ENCODE results near the gene CHN1. TPM values are rescaled to one million over a fixed set of nuclear protein-coding genes. Genes with fewer than 3 reads are reported as not detected.

CHN1 gene
- total RNA-seq, 1 donor from 2014 or later: 9.2 TPM

DNA sequence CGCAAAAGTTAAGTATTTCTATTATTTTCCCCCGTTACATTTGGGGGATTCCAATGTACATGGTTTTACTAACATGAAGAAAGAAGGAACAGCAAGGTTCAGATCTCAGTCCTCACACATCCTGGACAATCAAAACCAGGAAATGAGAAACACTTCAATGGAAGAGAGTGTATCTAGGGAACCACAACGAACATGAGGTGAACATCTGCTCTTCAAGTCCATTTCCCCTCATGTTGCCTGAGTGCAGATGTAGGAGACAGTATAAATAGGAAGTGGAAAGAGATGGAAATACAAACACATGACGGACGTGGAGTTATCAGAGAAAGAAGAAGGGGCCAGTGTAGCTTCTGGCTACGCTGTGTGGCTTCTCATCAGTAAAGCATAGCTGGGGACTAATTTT, 52.6 kb downstream of the CHN1 start:
- intact Hi-C loops (cut with DNase I): no loop called here
- DNase-seq (no peak), ATAC-seq (ENCODE audit: poor library complexity) (no peak)

DNA sequence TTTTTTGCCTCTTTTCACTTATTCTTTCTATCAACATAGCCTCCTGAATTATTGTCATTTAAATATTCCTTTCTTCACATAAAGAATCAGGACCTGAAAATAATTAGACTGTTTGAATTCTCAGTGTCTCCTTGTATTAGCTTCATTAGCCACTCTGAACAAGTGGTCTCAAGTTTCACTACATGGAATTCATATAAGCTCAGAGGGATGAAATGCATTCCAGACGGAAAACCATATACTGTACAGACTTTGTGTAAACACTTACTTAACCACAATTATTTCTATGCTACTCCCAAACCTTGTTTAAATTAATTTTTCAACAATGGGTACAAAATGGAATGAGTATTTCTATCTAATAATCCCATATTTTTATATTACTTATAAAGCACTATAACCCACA, 53.4 kb downstream of the CHN1 start:
- no peak for DNase-seq
- no peak for ATAC-seq (ENCODE audit: poor library complexity)
- intact Hi-C loops (cut with DNase I): no loop called here

DNA sequence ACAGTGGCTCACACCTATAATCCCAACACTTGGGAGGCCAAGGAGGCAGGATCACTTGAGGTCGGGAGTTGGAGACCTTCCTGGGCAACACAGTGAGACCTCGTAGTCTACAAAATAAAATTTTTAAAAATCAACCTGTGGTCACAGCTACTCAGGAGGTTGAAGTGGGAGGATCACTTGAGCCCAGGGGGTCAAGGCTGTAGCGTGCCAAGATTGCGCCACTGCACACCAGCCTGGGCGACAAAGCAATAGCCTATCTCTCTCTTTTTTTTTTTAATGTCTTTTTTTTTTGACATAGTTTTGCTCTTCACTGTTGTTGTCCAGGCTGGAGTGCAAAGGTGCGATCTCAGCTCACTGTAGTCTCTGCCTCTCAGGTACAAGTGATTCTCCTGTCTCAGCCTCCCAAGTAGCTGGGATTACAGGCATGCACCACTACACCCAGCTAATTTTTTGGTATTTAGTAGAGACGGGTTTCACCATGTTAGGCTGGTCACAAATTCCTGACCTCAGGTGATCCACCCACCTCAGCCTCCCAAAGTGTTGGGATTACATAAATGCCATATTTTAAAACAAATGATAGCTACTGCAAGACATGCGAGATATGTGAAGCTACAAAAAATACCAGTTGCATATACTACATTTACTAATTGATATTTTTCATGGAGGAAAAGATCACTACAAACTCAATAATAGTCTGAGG, 55.0 kb downstream of the CHN1 start:
- intact Hi-C loops (cut with DNase I): no loop called here
- ATAC-seq (ENCODE audit: poor library complexity): no peak
- no peak for DNase-seq

DNA sequence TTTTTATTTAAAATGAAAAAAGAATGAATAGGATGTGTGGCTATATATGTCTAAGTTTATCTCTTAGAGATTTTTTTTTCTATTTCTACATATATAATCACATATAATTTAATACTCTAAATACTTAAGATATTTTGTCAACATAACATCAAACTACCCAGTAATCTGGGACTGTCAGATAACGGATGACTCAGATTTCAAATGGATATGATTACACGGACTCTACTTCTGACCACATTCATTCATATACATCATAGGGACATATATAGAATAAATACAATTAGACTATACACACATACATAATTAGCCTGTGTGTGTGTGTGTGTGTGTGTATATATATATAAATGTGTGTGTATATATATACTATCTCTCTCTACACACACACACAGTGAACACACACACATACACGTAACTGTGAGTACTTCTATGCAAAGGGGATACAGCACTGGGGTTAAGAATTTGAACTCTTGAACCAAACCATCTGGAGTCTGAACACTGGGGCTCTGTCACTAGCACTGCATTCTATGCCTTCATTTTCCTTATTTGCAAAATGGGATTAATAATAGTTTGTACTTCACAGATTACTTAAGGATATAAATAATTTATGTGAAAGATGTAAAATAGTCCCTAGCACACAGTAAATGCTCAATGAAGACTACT, 59.5 kb downstream of the CHN1 start:
- no peak for DNase-seq
- ATAC-seq (ENCODE audit: poor library complexity): no peak
- intact Hi-C loops (cut with DNase I): no loop called here

DNA sequence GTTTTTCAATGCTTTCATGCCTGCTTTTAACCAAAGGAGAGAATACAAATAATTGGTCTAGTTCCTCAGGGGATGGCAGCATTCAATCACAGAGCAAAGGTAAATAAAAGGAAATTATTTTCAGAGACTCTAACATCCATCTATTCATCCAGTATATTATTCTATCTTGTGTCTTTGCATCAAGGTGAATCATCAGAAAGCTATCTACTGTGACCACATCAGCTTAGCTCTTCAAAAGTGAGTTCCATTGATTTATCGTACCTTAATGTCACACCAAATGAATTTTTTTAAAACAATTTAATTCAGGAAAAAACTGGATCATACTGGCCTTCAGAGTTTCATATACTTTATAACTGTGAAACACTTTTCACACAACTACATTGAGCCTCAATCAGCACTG, 66.1 kb downstream of the CHN1 start:
- DNase-seq (no peak), ATAC-seq (ENCODE audit: poor library complexity) (no peak)
- intact Hi-C loops (cut with DNase I): no loop called here

DNA sequence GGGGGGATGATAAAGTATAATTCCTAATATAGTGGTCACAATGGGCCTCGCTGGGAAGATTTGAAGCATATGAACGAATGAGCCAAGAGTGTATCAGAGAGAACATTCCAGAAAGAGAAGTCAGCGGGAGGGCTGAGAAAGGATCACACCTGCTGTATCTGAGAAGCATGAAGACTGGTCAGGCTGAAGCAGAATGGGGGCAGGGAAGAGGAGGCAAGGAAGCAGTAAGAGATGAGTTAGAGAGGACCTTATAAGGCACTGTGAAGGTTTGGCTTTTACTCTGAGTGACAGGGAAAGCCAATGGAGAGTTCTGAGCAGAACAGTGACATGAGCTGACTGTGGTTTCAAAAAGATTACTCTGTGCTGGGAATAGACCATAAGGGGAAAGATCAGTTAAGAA, 73.5 kb downstream of the CHN1 start:
- intact Hi-C loops (cut with DNase I): no loop called here
- ATAC-seq (ENCODE audit: poor library complexity): no peak
- DNase-seq: no peak

DNA sequence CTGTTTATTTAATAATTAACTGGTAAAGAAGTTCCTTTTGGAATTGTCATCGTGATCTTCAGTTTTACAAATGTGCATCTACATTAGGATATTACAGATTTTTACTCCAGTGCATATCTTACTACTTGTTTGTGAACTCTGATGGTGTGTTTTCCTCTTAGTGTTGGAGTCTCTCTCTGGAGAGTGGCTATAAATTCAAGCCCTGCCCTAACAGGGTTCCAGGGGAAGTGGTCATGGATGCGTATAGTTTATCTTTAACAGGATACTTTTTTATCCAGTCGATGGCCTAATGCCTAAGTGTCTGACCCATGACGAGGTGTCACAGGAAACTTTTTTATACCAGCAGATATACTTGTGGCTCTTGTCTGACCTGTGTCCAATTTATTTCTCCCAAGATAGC, 75.4 kb downstream of the CHN1 start:
- intact Hi-C loops (cut with DNase I): no loop called here
- ATAC-seq (ENCODE audit: poor library complexity): no peak
- no peak for DNase-seq

DNA sequence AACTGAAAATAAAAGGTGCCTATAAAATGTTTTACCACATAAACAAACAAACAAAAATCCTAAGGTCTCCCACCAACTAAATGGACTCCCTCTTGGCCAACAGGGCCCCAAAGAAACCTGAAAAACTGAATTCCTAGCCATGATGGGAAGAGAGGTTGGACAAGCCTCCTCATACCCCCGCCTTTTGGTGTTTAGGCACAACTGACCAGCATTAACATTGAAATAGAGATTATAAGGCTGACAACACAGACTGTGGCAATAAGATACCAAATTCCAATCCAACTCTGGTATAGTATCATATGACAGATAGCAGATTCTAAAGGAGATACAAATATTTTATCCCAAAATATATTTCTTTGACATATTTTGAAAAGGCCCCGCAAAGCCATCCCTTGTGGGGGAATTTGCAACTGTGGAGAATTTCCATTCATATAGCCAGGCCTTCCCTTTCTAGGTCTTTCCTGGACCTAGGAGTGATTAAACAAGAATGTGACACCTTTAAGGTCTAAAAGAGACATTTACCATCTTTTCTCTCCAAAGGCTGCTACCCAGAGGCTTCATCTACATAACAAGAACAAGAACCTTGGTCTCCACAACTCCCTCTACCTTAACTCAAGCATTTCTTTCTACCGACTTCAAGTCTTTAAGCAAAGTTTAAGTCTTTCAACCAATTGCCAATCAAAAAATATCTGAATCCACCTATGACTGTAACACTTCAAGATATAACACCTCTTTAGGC, 80.0 kb downstream of the CHN1 start:
- intact Hi-C loops (cut with DNase I): no loop called here
- DNase-seq (no peak), ATAC-seq (ENCODE audit: poor library complexity) (no peak)

DNA sequence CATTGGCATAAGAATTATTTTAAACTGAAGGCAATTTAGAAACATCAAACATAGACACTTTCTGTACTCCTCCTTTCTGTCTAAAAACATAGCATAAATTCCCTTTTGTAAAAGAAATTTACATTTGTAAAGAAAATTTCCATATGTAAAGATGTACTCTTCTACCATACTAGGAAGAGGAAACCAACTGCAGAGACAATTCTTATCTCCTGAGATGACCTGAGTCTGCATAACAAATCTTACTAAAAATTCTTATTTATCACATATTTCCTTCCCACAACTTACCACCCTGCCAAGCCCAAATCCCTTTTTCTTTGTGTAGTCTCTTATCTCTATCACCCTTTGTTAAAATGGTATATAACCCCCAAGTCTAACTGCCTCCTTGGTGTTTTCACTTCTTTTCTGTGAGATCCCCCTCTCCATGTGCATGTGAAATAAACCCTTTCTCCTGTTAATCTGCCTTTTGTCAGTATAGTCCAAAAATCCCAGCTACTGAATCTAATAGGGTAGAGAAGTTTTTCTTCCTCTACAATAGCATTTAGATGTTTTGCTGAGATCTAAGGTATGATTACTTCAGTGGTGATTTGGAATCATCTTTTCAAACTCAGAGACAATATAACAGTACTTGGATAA, 81.0 kb downstream of the CHN1 start:
- no peak for DNase-seq
- intact Hi-C loops (cut with DNase I): no loop called here
- no peak for ATAC-seq (ENCODE audit: poor library complexity)

DNA sequence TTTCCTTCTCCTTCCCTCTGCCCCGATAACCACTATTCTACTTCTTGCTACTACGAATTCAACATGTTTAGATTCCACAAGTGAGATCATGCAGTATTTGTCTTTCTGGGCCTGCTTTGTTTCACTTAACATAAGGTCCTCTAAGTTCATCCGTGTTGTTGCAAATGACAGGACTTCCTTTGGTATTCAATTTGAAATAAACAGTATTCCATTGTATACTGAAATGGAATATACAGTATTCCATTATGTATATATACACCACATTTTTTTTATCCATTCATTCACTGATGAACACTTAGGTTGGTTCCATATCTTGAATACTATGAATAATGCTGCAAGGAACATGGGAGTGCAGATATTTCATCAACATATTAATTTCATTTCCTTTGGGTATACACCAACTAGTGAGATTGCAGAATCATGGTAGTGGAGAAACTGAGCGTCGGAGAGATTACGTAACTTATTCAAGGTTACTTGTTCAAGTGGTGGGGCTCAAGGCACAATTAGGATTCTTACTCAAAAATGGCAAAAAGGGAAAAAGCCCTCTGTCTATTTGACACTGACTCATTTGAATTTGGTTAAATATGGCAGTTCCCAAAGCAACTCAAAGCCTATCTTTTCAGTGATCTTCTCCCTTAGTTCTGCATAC, 85.1 kb downstream of the CHN1 start:
- DNase-seq: no peak
- intact Hi-C loops (cut with DNase I): no loop called here
- ATAC-seq (ENCODE audit: poor library complexity): no peak

DNA sequence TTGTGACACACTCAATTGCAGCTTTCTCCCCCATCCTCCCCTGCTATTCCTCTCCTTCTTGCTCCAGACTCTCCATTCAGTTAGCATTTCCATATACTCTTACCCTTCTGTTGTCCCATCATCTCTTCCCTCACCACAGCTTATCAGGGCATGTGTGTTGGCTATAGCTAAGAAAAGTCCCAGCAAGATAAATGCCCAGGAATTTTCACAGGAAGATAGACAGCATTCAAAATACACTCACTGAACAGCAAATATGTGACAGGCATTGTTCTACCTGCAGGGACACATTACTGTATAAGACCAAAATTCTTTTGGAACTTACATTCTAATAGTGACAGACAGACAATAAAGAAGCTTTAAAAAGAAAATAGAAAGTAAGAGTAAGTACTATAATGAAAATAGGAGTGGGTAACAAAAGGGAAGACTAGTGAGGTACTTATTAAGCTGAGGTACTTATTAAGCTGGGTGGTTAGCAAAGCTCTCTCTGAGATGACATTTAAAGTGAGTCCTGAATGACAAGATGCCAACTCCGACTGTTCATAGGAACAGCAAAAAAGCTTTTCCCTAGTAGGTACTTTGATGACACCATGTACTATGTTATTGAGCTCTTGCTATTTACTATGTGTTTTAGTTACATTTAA, 86.2 kb downstream of the CHN1 start:
- ATAC-seq (ENCODE audit: poor library complexity) (no peak), DNase-seq (no peak)
- intact Hi-C loops (cut with DNase I): no loop called here

DNA sequence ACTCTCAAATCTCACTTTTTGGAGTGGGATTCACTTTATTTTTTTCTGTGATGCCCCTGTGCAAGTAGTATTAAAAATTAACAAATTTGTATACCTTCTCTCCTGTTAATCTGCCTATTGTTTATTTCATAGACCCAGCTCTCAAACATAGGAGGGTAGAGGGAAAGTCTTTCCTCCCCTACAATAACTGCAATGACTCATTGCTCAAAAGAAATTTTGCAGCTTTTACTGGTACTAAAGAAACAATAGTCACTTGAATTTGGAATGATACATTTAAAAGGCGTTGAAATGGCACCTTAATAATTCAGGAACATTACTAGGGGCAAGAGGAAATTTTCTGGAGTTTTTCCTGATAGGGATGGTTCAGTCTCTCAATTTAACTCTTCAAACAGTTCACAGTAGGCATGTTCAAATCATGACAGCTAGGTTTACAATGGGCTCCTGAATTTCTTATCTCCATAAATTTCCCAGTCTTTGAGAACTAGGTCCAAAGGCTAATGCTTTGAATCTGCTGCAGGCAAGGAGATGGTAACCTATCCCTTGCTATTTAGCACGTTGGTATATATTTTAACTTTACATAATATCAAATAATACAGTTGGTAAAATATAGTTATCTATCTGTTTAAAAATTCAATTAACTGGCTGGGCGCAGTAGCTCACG, 88.8 kb downstream of the CHN1 start:
- ATAC-seq (ENCODE audit: poor library complexity) (no peak), DNase-seq (no peak)
- intact Hi-C loops (cut with DNase I): no loop called here

DNA sequence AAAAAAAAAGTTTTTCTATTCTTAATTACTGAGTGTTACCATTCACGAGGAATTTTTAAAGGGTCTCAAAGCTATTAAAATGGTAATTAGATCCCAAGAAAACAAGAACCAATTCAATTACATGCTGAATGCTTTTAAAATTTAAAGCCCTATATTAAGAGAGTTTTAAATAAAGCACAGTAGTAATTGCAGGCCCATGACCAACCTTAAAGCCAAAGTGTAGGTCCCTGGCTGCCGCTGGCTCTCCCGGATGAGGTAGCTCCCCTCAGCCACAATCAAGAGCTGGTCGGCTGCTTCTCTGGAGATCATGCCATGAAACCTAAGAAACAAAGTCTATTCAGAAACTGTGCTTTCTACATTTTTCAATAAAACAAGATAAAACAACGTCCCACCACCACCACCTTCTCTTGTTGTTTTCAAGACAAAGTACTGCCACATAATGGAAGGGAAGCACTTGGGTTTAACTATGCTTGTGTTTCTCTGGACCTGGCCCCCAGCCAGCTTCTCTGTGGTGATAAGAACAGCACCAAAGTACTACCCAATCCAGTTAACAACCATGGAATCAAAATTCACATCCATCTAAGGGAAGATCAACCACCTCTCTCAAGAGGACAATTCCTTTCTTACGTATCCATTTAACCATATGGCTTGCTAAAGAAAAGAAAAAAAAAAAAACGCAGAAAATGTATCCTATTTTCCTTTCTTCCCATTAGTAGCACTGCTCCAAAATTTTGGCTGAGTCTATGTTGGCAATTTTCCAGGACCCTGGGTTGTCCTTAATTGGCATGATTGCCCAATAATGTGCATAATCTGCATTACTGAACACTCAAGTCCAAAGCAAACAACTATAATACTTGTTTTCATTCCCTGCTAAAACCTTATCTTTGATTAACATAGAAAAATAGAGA, 90.1 kb downstream of the CHN1 start:
- intact Hi-C loops (cut with DNase I): no loop called here
- ATAC-seq (ENCODE audit: poor library complexity) (no peak), DNase-seq (peak; percentile 73)

DNA sequence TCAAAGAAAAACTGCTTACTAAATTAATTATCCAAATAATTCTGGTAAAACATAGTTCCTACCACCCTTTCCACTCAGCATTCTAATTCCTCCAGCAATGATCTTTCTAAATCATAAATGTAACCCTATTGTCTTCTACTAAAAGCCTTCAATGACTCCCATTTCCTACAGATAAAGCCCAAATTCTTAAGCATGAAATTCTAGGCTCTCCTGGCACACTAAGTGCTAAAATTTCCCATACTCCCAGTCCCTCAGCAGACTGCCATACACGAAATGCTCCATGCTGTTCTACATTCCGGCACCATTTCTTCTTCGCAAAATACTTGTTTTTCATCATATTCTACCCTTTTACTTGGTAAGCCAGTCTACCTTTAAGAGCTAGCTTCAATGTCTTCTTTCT, 96.9 kb downstream of the CHN1 start:
- DNase-seq (no peak), ATAC-seq (ENCODE audit: poor library complexity) (no peak)
- intact Hi-C loops (cut with DNase I): no loop called here

DNA sequence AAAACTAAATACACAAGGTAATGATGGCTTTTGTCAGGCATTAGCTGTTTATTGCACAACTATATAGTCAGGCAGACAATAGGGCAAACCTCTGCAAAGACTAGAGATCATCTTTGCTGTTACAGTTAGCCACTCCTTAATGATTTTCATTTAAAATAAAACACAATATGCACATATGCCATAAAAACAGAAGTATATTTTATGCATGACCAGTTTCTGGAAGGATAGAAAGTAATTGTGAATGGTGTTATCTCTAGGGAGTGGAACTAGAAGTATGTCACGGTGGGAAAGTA, 102.0 kb downstream of the CHN1 start:
- intact Hi-C loops (cut with DNase I): no loop called here
- ATAC-seq (ENCODE audit: poor library complexity) (no peak), DNase-seq (no peak)

DNA sequence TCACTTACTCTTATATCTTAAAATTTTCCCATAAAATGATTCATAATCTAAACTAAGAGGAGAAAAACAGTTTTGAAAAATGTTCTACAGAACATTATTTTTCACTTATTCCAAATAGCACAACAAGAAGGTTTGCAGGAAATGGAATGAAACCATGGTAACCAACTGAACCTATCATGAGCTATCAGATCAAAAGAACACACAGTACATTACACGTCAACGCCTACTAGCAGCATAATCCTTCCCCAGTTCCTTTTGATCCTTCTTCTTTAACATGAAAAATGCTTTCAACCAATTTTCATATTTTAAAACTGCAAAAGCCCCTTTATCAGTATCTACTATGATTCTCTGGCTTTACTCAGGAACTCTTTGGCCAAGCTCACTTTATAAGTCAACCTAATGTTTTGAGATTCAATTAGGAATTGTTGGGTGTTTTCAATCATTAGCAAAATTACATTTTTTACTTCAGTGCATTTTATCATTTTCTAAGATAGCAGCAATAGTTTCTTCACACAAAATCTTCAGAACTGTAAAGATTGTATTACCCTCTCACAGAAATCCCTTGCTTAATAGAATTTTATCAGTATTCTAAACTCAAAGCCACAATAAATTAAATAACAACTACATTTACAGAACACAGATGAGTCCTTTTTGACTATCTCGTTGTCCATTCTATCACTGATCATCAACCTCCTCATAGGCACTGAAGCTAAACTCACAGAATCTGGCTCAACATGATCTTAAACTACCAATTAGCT, 102.5 kb downstream of the CHN1 start:
- no peak for DNase-seq
- ATAC-seq (ENCODE audit: poor library complexity): no peak
- intact Hi-C loops (cut with DNase I): no loop called here

DNA sequence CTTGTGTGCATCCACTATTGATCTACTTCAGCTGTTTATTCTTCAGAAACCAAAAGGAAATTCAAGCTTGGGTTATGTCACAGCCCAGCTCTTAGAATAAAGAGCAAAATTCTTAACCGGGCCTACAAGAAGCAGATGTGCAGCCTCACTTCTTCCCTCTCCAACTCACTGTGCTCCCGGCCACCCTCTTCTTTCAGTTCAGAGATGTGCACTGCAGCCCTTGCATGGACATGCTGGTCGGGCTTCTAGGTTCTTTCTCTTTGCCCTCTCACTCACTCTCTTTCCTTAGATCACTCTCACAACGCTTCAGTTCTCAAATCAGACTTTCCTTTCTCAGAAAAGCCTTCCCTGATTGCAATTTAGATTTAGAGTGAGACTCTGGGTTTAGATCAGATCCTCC, 104.1 kb downstream of the CHN1 start:
- ATAC-seq (ENCODE audit: poor library complexity) (no peak), DNase-seq (no peak)
- intact Hi-C loops (cut with DNase I): no loop called here
